Activated CD8-positive, alpha-beta T cell treated with anti-CD3 and anti-CD28 coated beads for 36 hours (primary cell): Measurements from ENCODE around the gene MFSD6L. TPM values are rescaled to one million over a fixed set of nuclear protein-coding genes. Genes with fewer than 3 reads are reported as not detected.

Experiments
- ATAC-seq: fragments of 200-7000 bp; cut with Tn5 transposase; one replicate; pipeline ENCODE4 v1.10.0; 2021; ENCODE audit warnings: mild to moderate bottlenecking, moderate library complexity
- CTCF ChIA-PET: fragments of 350-600 bp; sonication (Branson Sonifier 250); formaldehyde crosslinking; loops from one replicate; lab custom pipeline; 2021; ENCODE audit warnings: antibody characterized with exemption; lab: Charles Lee
- POLR2A ChIA-PET: fragments of 350-600 bp; sonication (Branson Sonifier 250); formaldehyde crosslinking; loops from one replicate; lab custom pipeline; 2021; ENCODE audit warnings: antibody characterized with exemption; lab: Charles Lee
- DNase-seq: peaks from one replicate; pipeline ENCODE4 v3.0.0-alpha.2; 2020
- H3K27ac Mint-ChIP-seq: one replicate; pipeline ENCODE4 v1.8.0; 2021; ENCODE audit warnings: mild to moderate bottlenecking, mixed read lengths
- H3K27me3 Mint-ChIP-seq: one replicate; pipeline ENCODE4 v1.8.0; 2021; ENCODE audit warnings: mixed read lengths
- H3K36me3 Mint-ChIP-seq: one replicate; pipeline ENCODE4 v1.8.0; 2021; ENCODE audit warnings: low read depth, mixed read lengths
- H3K4me1 Mint-ChIP-seq: one replicate; pipeline ENCODE4 v1.8.0; 2021; ENCODE audit warnings: low read depth, mixed read lengths
- H3K4me3 Mint-ChIP-seq: one replicate; pipeline ENCODE4 v1.8.0; 2021; ENCODE audit warnings: mild to moderate bottlenecking, moderate library complexity, mixed read lengths
- H3K9me3 Mint-ChIP-seq: one replicate; pipeline ENCODE4 v1.8.0; 2021; ENCODE audit warnings: mixed read lengths
- intact Hi-C: fragments of 100-400 bp; cut with micrococcal nuclease; formaldehyde crosslinking; loops from one replicate; pipeline ENCODE4 v1.10.0; 2022
- total RNA-seq, 2 experiments: library from RNA; stranded (reverse); gene quantifications; one replicate each; pipeline ENCODE4 v1.2.3, GENCODE V29; 2021
- TF ChIP-seq, protein P1 (sequence below): fragments of 200-600 bp; IDR thresholded peaks from one replicate; pipeline ENCODE4 v1.8.0; 2022; ENCODE audit warnings: antibody characterized with exemption, mild to moderate bottlenecking

MFSD6L gene
- total RNA-seq, 2 experiments from 2014 or later: 0.20 to 0.22 TPM

DNA sequence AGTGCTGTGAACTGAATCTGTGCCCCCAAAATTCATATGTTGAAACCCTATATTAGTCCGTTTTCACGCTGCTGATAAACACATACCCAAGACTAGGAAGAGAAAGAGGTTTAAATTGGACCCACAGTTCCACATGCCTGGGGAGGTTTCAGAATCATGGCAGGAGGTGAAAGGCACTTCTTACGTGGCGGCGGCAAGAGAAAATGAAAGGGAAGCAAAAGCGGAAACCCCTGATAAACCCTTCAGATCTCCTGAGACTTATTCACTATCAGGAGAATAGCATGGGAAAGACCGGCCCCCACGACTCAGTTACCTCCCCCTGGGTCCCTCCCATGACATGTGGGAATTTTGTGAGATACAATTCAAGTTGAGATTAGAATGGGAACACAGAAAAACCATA is 37.2 kb downstream of the MFSD6L start:
- CTCF ChIA-PET: interaction anchor here (0.7 to 2.4 kb wide), 2 partner anchors 23 to 351 kb away, joined by 3 to 11 read pairs; no protein-coding TSS in a partner anchor
- DNase-seq (no peak), ATAC-seq (no peak)
- TF ChIP-seq, protein P1, sequence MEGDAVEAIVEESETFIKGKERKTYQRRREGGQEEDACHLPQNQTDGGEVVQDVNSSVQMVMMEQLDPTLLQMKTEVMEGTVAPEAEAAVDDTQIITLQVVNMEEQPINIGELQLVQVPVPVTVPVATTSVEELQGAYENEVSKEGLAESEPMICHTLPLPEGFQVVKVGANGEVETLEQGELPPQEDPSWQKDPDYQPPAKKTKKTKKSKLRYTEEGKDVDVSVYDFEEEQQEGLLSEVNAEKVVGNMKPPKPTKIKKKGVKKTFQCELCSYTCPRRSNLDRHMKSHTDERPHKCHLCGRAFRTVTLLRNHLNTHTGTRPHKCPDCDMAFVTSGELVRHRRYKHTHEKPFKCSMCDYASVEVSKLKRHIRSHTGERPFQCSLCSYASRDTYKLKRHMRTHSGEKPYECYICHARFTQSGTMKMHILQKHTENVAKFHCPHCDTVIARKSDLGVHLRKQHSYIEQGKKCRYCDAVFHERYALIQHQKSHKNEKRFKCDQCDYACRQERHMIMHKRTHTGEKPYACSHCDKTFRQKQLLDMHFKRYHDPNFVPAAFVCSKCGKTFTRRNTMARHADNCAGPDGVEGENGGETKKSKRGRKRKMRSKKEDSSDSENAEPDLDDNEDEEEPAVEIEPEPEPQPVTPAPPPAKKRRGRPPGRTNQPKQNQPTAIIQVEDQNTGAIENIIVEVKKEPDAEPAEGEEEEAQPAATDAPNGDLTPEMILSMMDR: no peak
- intact Hi-C loops: no loop called here
- POLR2A ChIA-PET: no interaction called here
- no peaks in the 10 kb centered on the region for H3K9me3 Mint-ChIP-seq
- H3K4me1 Mint-ChIP-seq: no peaks in the 10 kb centered on the region
- H3K36me3 Mint-ChIP-seq: no peaks in the 10 kb centered on the region
- no peak overlapping the region for H3K4me3 Mint-ChIP-seq
- no peaks in the 10 kb centered on the region for H3K27me3 Mint-ChIP-seq
- H3K27ac Mint-ChIP-seq: no peak overlapping the region

DNA sequence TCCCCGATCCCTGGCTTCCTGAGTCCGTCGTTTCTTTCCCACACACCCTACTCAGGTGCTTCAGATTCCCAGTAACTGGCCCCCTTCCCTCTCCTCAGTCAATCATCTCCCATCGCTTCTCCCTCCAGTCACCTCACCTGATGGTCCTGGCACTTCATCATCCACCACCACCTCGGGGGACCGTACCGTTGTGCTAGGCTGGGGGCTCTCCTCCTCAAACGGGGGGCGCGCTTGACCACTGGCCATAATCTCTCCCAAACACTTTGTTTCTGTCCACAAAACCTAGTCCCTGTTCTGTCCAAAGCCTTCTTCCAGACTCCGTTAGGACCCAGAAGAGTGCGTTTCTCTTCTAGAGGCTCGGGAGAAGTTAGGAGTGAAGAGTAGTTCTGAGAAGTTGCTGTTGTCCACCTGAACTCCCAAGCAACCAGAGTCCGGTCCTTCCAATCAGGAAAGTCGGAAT is 41.0 kb downstream of the MFSD6L start, which contains the start of gene SPDYE4:
Gene SPDYE4, minus strand, starts transcription at position 410 of the 460 bp plus-strand sequence. Its CDS starts 164 bp downstream, at position 246.
- CTCF ChIA-PET: interaction anchor here (2.3 kb wide), 1 partner anchor 240 kb away, joined by 8 read pairs; no protein-coding TSS in a partner anchor
- no peaks in the 10 kb centered on the region for H3K9me3 Mint-ChIP-seq
- intact Hi-C loops: no loop called here
- TF ChIP-seq, protein P1: no peak
- POLR2A ChIA-PET: no interaction called here
- DNase-seq (no peak), ATAC-seq (no peak)
- H3K4me3 Mint-ChIP-seq: no peak within 1 kb of the TSS
- no peak within 1 kb of the TSS for H3K27ac Mint-ChIP-seq
- H3K36me3 Mint-ChIP-seq: no peaks in the 10 kb centered on the region
- peaks cover 3% of the 10 kb centered on the region for H3K27me3 Mint-ChIP-seq
- no peaks in the 10 kb centered on the region for H3K4me1 Mint-ChIP-seq

DNA sequence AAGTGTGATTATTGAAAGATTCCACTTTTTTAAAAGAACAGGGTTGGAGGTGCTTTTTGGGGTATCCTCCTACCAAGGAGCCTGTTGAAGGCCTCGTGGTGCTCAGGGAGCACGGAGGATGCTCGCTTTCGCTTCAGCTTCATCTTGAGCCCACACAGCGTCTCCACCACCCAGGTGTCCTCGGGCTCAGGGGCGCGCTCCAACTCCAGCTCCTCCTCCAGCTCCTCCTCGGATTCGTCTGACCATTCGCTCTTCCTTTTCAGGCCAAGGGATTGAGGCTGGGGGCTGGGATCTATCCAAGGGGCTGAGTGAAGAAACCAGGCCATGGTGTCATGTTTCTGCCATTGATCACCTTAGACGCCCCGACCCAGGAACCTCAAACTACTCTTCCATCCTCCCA is 42.0 kb downstream of the MFSD6L start:
- CTCF ChIA-PET: interaction anchor here (1.7 to 2.3 kb wide), 4 partner anchors 11 to 347 kb away, joined by 4 to 9 read pairs (median 8); no protein-coding TSS in a partner anchor
- TF ChIP-seq, protein P1: no peak

DNA sequence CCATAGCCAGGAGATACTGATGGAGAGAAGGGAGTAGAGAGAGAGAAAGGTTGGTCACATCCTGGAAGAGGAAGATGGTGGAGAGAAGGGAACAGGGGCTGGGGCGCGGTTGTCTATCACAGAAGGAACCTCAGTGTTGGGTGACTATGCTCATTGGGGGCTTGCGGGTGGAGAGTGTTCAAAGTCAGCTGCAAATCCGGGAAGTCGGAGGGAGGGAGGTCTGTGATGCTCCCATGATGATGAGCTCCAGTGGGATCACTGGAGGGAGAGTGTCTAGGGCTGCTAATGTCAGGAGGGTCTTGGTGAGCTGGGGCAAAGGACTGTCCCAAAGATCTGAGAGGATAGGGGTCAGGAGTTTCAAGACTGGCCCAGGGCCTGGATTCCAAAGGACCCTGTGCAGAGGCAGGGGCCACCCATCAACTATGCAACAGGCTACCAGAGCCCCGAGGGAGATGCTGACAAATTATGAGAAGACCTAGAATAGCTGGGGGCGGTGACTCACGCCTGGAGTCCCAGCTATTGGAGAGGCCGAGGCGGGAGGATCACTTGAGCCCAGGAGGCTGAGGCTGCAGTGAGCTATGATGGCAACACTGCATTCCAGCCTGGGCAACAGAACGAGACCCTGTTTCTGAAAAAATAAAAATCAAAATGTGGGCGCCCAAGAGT is 43.4 kb downstream of the MFSD6L start:
- no peaks in the 10 kb centered on the region for H3K36me3 Mint-ChIP-seq
- no peak overlapping the region for H3K27ac Mint-ChIP-seq
- H3K27me3 Mint-ChIP-seq: peaks cover 3% of the 10 kb centered on the region
- TF ChIP-seq, protein P1: no peak
- H3K4me1 Mint-ChIP-seq: no peaks in the 10 kb centered on the region
- H3K9me3 Mint-ChIP-seq: no peaks in the 10 kb centered on the region
- no peak overlapping the region for H3K4me3 Mint-ChIP-seq
- DNase-seq (no peak), ATAC-seq (no peak)
- intact Hi-C loops: no loop called here
- ChIA-PET POLR2A (interaction anchor here (0.6 kb wide), 1 partner anchor 81 kb away, joined by 3 read pairs; no protein-coding TSS in a partner anchor), CTCF (interaction anchor here (1.4 to 2.3 kb wide), 5 partner anchors 9 to 346 kb away, joined by 3 to 9 read pairs (median 8); no protein-coding TSS in a partner anchor)

More for the DNA sequence above, 42.0 kb downstream of the MFSD6L start:
- ATAC-seq (no peak), DNase-seq (no peak)
- Mint-ChIP-seq H3K27me3 (peaks cover 3% of the 10 kb centered on the region), H3K9me3 (no peaks in the 10 kb centered on the region), H3K27ac (no peak overlapping the region), H3K36me3 (no peaks in the 10 kb centered on the region), H3K4me3 (no peak overlapping the region), H3K4me1 (no peaks in the 10 kb centered on the region)
- intact Hi-C loops: no loop called here
- POLR2A ChIA-PET: interaction anchor here (1.0 kb wide), 1 partner anchor 11 kb away, joined by 4 read pairs; no protein-coding TSS in a partner anchor

DNA sequence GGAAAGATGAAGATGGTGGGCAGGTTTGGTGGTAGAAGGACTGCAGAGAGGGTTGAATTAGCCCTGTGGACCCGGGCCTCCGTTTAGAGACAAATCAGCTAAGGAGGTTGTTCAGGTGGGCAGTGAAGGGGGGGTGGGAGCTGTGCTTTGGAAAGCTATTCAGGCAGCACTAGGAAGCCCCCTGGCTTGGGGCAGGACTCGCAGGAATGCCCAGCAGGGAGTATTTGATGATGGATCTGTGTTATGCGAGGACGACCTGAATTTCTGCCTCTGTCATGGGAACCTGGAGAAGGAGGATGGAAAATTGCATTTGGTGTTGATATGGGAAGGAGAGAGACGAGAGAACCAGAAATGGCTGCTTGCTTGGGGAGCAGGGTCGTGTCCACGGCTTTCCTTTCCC is 44.3 kb downstream of the MFSD6L start:
- H3K27ac Mint-ChIP-seq: no peak overlapping the region
- ChIA-PET CTCF (interaction anchor here (1.5 to 2.6 kb wide), 2 partner anchors 31 to 139 kb away, joined by 5 to 6 read pairs; no protein-coding TSS in a partner anchor), POLR2A (no interaction called here)
- no peak overlapping the region for H3K4me3 Mint-ChIP-seq
- no peaks in the 10 kb centered on the region for H3K36me3 Mint-ChIP-seq
- no peaks in the 10 kb centered on the region for H3K4me1 Mint-ChIP-seq
- peaks cover 3% of the 10 kb centered on the region for H3K27me3 Mint-ChIP-seq
- intact Hi-C loops: no loop called here
- no peak for ATAC-seq
- TF ChIP-seq, protein P1: no peak
- no peak for DNase-seq
- no peaks in the 10 kb centered on the region for H3K9me3 Mint-ChIP-seq
